Embryonic facial prominence (tissue), 1 donor: ENCODE results near the gene GAGE12D.
"Not testable (repeated sequence)": the region's sequence is repeated elsewhere in the genome, so short reads cannot be mapped to it uniquely, and the experiment has no call there.

Experiments used
- DNase-seq: peaks from one replicate; pipeline ENCODE4 v3.0.0-alpha.2; 2016; ENCODE audit errors: extremely low spot score

Gene GAGE12D, protein sequence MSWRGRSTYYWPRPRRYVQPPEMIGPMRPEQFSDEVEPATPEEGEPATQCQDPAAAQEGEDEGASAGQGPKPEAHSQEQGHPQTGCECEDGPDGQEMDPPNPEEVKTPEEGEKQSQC

GRCh38 chrX:49541433-49541832, at the start of gene GAGE12D:
TSS of gene GAGE12D (plus strand) at chrX:49541733. CDS start at chrX:49542888, 1,155 bp downstream.
- DNase-seq: not testable (repeated sequence)

GRCh38 chrX:49531877-49532276, 9.7 kb upstream of the GAGE12D start, which contains the start of gene GAGE12C:
TSS of gene GAGE12C (plus strand) at chrX:49532177. CDS start at chrX:49533332, 1,155 bp downstream.
- DNase-seq: not testable (repeated sequence)

- not testable (repeated sequence) for DNase-seq
Measured at GRCh38 chrX:49550989-49551388, 9.5 kb downstream of the GAGE12D start, which contains the start of gene GAGE12E. TSS of gene GAGE12E (plus strand) at chrX:49551289. CDS start at chrX:49552444, 1,155 bp downstream.

- not testable (repeated sequence) for DNase-seq
Measured at GRCh38 chrX:49560542-49560941, 19.0 kb downstream of the GAGE12D start, which contains the start of gene GAGE12F. TSS of gene GAGE12F (plus strand) at chrX:49560842. CDS start at chrX:49561997, 1,155 bp downstream.

- DNase-seq: not testable (repeated sequence)
Measured at GRCh38 chrX:49568728-49569127, 27.2 kb downstream of the GAGE12D start.

DNA sequence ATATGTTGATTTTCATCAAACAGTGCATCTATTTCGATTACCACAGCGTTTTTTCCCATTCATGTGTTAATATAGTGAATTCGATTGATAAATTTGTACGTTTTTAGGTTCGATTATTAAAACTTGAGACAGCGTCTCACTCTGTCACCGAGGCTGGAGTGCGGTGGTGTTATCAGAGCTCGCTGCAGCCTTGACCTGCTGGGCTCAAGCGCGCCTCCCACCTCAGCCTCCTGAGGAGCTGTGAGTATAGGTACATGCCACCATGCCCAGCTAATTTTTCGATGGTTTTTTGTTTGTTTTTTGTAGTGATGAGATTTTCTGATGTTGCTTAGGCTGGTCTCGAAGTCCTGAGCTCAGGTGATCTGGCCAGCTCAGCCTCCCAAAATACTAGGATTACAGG, 27.6 kb downstream of the GAGE12D start:
- DNase-seq: not testable (repeated sequence)

DNA sequence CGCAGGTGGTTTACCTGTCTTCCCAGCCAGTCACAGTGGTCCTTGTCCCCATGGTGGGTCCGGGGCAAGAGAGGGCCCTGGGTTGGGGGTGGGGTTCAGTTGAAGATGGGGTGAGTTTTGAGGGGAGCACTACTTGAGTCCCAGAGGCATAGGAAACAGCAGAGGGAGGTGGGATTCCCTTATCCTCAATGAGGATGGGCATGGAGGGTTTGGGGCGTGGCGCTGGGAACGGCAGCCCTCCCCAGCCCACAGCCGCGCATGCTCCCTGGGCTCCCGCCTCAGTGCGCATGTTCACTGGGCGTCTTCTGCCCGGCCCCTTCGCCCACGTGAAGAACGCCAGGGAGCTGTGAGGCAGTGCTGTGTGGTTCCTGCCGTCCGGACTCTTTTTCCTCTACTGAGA, 28.6 kb downstream of the GAGE12D start, which contains the start of gene GAGE12G:
GAGE12G (plus strand) TSS at position 301 of the 400 bp plus-strand sequence. CDS start 1,155 bp downstream, outside the sequence.
- not testable (repeated sequence) for DNase-seq

DNA sequence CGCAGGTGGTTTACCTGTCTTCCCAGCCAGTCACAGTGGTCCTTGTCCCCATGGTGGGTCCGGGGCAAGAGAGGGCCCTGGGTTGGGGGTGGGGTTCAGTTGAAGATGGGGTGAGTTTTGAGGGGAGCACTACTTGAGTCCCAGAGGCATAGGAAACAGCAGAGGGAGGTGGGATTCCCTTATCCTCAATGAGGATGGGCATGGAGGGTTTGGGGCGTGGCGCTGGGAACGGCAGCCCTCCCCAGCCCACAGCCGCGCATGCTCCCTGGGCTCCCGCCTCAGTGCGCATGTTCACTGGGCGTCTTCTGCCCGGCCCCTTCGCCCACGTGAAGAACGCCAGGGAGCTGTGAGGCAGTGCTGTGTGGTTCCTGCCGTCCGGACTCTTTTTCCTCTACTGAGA, 38.1 kb downstream of the GAGE12D start, which contains the start of gene GAGE12H:
GAGE12H (plus strand) TSS at position 301 of the 400 bp plus-strand sequence. CDS start 1,155 bp downstream, outside the sequence.
- DNase-seq: not testable (repeated sequence)

GRCh38 chrX:49589196-49589595, 47.7 kb downstream of the GAGE12D start, which contains the start of gene GAGE2A:
TSS of gene GAGE2A (plus strand) at chrX:49589496. CDS start at chrX:49590651, 1,155 bp downstream.
- DNase-seq: not testable (repeated sequence)

- DNase-seq: not testable (repeated sequence)
Measured at GRCh38 chrX:49589769-49590478, 48.4 kb downstream of the GAGE12D start.

- DNase-seq: not testable (repeated sequence)
Measured at GRCh38 chrX:49590488-49590887, 49.0 kb downstream of the GAGE12D start.
